GM12891 (cell line): ENCODE measurements around the gene RABL6.
A peak's percentile ranks its signal among the peaks of the same experiment; 100 is the strongest.

Experiments
- DNase-seq: peaks from one replicate; pipeline ENCODE4 v3.0.0; 2011; ENCODE audit warnings: low spot score; ENCODE audit not compliant: insufficient read length
- FAIRE-seq: peaks from 2 replicates; lab custom pipeline; 2011; peaks lifted over from hg19 to GRCh38; lab: Jason Lieb, UNC
- PAX5 ChIP-seq: IDR thresholded peaks from 2 replicates; pipeline ENCODE4 v1.6.1; 2011; ENCODE audit warnings: low read length, moderate library complexity, mild to moderate bottlenecking; ENCODE audit not compliant: insufficient read depth, severe bottlenecking
- POLR2A ChIP-seq: IDR thresholded peaks from 2 replicates; pipeline ENCODE4 v1.6.1; 2011; ENCODE audit warnings: low read depth, low read length, control low read depth
- POLR2AphosphoS5 ChIP-seq: IDR thresholded peaks from 2 replicates; pipeline ENCODE4 v1.6.1; 2011; ENCODE audit warnings: low read depth, low read length, control low read depth
- POU2F2 ChIP-seq: IDR thresholded peaks from 2 replicates; pipeline ENCODE4 v1.6.1; 2011; ENCODE audit warnings: low read depth, mild to moderate bottlenecking, control low read depth, low read length, moderate library complexity
- SPI1 ChIP-seq: IDR thresholded peaks from 2 replicates; pipeline ENCODE4 v1.6.1; 2011; ENCODE audit warnings: low read depth, low read length, control low read depth
- TAF1 ChIP-seq: IDR thresholded peaks from 2 replicates; pipeline ENCODE4 v1.6.1; 2011; ENCODE audit warnings: low read depth, low read length, control low read depth

The RABL6 gene

DNA sequence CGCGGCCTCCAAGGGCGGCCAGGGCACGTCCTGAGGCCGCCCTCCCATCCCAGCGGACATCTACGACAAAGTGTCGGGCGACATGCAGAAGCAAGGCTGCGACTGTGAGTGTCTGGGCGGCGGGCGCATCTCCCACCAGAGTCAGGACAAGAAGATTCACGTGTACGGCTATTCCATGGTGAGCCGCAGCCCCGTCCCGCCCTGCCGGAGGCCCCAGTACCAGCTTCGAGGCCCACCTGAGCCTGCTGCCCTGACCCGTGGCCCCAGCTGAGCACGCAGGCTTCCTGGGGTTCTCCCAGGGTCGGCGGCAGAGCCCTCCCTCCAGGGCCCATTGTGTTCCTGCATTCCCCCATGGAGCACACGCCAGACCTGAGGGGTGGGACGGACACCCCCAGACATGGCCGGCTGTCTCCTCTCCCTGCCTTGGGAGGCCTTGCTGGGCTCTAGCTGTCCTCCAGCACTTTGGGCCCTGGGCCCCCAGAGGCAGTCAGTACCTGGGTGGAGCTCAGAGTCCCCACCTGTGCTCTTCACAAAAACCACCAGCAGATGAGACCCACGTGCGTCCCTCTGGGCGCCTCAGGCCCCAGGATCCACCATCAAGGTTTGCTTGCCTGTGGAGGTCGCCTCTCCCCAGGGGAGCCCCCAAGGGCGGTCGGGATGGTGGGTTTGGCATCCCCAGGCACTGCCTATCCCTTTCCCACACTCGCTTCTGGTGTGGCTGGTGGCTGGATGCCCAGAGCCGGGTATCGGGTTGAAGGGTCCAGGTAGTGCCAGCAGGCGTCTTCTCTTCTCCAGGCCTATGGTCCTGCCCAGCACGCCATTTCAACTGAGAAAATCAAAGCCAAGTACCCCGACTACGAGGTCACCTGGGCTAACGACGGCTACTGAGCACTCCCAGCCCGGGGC, 42.5 kb downstream of the RABL6 start:
- no peak for DNase-seq
- no peak for FAIRE-seq

DNA sequence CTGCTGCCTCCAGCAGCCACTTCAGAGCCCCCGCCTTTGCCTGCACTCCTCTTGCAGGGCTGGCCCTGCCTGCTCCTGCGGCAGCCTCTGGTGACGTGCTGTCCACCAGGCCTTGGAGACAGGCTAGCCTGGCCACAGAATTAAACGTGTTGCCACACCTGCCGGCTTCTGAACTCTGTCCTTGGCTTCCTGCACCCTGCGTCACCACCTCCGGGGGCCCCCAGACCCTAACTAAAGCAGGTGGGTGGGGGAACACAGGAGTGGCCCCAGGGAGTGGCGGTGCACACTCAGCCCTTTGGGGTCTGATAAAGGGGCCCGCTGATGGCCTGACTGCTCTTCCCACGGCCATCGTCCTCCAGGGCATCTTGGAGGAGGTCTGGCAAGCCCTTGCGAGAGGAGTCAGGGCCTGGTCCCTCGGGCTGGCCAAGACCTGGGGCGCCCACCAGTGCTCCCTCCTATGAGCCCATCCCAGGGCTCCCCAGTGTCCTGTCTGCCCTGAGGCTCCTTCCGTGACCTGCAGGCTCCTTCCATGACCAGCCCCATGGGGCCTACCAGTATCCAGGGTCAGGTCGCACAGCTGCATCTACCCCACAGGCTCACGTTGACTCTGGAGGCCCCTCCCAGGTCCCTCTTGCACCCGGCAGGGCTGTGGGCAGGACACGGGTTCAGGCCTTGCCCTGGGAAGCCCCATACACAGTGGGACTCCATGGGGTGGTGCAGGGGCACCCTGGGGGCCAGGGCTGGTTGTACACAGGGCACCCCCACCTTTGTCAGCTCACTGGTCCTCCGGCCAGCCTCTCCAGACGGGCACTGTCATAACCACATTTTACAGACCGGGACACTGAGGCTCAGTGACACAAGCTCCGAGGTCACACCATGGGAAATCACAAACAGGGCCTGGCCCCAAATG, 43.4 kb downstream of the RABL6 start:
- FAIRE-seq (no peak), DNase-seq (no peak)
- TF ChIP-seq SPI1 (no peak), POLR2AphosphoS5 (no peak; the same call in 1 of the 2 replicates), TAF1 (no peak), PAX5 (no peak), POU2F2 (no peak), POLR2A (no peak)

More for the DNA sequence above, 42.5 kb downstream of the RABL6 start:
- TF ChIP-seq POU2F2 (no peak), POLR2AphosphoS5 (no peak)

DNA sequence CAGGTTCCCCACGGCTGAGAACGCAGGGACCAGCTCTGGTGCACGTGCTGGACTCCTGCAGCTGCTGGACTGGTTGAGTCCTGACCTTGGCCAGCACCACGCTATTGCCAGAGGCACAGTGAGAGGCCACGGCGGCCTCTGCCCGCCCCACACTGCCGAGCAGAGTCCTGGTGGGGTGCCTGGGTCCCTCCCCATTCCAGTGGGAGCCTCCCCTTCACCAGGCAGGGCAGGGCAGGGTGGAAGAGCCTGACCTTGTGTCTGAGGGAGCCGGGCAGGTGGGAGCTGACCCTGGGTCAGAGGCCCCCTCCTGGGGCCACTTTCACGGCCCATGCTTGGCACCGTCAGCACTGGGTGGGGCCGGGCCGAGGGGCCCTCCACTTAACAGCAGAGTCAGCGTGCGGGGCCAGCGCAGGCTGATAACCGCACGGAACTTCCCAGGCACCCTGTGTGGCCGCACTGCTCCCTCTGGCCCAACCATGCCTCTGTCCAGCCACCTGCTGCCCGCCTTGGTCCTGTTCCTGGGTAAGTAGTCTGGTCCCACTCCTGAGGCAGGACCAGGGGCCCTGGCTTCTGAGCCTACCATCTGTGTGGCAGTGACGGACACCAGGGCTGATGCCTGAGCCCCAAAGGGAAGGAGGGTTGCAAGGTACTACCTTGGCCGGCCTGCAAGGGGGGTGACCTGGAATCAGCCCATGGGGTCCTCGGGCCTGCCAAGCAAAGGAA, 44.4 kb downstream of the RABL6 start, which contains the start of gene MAMDC4:
TSS of gene MAMDC4 (plus strand) at position 406 of the 723 bp plus-strand sequence. CDS start at position 477, 71 bp downstream.
- DNase-seq (no peak), FAIRE-seq (no peak)
- TF ChIP-seq POU2F2 (0 out of 2 replicates have a peak, but pooled peaks have one; percentile 2), PAX5 (no peak)

DNA sequence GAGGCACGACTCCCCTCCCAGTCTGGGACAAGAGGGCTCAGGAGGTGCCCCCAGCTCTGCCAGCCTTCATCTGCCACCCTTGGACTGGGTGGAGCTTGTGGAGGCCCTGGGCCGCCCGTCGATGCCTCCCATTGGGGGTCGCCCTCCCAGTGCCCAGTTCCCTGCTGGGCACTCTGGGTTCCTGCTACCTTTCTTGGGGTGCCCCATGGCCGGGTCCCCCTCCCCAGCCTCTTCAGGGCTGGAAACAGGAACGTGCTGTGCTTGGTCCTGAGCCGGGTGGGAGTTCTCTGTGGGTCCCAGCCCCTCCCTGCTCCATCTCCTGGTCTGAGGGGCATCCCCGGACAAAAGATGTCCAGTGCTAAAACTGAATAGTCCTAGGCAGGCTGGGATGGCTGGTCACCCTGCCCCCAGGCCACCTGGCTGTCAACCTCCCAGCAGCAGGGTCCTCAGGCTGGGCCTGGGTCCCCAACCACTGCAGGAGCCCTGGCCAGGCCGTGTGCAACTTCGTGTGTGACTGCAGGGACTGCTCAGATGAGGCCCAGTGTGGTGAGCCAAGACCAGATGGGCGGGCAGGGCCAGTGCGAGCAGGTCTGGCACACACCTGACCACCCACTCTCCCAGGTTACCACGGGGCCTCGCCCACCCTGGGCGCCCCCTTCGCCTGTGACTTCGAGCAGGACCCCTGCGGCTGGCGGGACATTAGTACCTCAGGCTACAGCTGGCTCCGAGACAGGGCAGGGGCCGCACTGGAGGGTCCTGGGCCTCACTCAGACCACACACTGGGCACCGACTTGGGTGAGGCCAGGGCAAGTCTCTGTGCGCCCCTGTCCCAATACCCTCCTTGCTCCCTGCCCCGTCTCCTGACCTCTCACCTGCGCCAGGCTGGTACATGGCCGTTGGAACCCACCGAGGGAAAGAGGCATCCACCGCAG, 45.2 kb downstream of the RABL6 start:
- FAIRE-seq (no peak), DNase-seq (no peak)
- TF ChIP-seq POLR2AphosphoS5 (no peak; the same call in 1 of the 2 replicates), SPI1 (no peak), TAF1 (no peak), POLR2A (no peak), PAX5 (no peak), POU2F2 (no peak)

DNA sequence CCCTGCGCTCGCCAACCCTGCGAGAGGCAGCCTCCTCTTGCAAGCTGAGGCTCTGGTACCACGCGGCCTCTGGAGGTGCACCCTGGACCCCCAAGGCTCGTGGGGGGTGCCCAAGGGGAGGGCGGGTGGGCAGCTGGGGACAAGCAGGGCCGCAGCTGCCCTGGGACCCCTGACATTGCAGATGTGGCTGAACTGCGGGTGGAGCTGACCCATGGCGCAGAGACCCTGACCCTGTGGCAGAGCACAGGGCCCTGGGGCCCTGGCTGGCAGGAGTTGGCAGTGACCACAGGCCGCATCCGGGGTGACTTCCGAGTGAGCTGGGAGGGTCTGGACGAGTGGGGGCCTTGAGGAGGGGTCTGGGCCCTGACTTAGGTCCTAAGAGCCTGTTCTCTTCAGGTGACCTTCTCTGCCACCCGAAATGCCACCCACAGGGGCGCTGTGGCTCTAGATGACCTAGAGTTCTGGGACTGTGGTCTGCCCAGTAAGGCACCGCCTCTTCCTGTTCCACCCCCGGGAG, 45.9 kb downstream of the RABL6 start:
- FAIRE-seq: no peak

DNA sequence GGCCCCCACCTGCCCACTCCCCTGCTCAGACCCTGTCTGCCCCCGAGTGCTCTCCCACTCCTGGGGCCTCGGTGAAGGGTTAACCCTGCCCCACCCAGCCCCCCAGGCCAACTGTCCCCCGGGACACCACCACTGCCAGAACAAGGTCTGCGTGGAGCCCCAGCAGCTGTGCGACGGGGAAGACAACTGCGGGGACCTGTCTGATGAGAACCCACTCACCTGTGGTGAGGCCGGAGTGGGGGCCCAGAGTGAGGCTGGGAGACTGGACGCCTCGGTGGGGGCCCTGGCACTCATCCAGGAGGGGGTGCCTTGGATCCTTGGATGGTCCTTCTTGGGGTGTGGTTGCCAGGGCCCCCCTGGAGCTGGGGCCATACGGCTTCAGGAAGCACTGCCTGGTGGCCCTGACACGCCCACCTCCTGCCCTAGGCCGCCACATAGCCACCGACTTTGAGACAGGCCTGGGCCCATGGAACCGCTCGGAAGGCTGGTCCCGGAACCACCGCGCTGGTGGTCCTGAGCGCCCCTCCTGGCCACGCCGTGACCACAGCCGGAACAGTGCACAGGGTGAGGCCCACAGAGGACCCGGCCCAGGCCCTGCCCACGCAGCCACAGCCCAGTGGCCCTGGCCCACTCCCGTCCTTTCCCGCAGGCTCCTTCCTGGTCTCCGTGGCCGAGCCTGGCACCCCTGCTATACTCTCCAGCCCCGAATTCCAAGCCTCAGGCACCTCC, 46.5 kb downstream of the RABL6 start:
- FAIRE-seq (no peak), DNase-seq (no peak)
- no peak for TF ChIP-seq PAX5
- no peak for TF ChIP-seq POLR2A
- no peak for TF ChIP-seq SPI1
- TF ChIP-seq POU2F2: no peak
- no peak for TF ChIP-seq TAF1
- no peak for TF ChIP-seq POLR2AphosphoS5

More for the DNA sequence above, 45.9 kb downstream of the RABL6 start:
- TF ChIP-seq POLR2AphosphoS5 (no peak), PAX5 (no peak), SPI1 (no peak), POLR2A (no peak), POU2F2 (no peak), TAF1 (no peak)
- DNase-seq: no peak

DNA sequence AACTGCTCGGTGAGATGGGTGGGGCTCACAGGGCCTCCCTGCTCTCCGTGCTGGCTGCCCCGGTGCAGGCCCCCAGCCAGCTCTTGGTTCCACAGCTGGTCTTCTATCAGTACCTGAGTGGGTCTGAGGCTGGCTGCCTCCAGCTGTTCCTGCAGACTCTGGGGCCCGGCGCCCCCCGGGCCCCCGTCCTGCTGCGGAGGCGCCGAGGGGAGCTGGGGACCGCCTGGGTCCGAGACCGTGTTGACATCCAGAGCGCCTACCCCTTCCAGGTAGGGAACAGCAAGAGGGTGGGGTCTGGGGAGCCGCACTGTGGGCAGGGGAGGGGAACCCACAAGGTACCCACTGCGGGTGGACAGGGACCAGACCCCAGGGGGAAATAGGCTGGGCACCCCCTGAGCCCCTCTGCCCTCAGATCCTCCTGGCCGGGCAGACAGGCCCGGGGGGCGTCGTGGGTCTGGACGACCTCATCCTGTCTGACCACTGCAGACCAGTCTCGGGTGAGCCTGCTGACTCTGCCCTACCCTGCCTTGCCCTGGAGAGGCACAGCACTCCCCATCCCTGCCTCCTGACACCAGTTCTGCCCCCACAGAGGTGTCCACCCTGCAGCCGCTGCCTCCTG, 47.2 kb downstream of the RABL6 start:
- TF ChIP-seq POLR2AphosphoS5 (no peak), POU2F2 (no peak)
- FAIRE-seq: no peak
- DNase-seq: no peak
